ENCODE results near the gene GRIN1.

The GRIN1 gene

DNA sequence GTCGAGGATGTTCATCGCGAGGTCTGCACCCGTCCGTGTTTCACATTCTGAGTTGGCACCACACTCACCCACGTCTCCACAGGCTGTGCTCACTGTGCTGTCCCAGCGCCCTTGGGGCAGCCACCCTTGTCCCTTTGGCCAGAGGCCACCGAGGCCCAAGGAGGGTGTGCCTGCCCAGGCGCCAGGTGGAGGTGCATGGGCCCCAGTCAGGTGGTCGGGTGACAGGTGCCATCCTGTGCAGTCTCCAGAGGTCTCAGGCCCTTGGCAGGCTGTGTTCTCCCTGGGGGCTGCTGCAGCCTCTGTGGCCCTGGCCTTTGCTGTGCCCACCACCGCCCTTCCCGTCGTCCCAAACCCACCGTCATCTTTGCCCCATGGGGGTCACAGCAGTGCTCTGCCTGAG is 39.7 kb upstream of the GRIN1 start:
- TF ChIP-seq, protein P1, sequence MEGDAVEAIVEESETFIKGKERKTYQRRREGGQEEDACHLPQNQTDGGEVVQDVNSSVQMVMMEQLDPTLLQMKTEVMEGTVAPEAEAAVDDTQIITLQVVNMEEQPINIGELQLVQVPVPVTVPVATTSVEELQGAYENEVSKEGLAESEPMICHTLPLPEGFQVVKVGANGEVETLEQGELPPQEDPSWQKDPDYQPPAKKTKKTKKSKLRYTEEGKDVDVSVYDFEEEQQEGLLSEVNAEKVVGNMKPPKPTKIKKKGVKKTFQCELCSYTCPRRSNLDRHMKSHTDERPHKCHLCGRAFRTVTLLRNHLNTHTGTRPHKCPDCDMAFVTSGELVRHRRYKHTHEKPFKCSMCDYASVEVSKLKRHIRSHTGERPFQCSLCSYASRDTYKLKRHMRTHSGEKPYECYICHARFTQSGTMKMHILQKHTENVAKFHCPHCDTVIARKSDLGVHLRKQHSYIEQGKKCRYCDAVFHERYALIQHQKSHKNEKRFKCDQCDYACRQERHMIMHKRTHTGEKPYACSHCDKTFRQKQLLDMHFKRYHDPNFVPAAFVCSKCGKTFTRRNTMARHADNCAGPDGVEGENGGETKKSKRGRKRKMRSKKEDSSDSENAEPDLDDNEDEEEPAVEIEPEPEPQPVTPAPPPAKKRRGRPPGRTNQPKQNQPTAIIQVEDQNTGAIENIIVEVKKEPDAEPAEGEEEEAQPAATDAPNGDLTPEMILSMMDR (IDR thresholded peaks at IDR 0.05; ENCODE audit: insufficient read depth, low read length, missing control alignments): no peak
- no peak overlapping the region for H3K4me3 ChIP-seq (ENCODE audit: low read depth, low read length)
- POLR2A ChIA-PET: interaction anchor here (0.7 kb wide), 1 partner anchor 141 kb away, joined by 3 read pairs; the partner anchor contains the start of gene TUBB4B
- DNase-seq (ENCODE audit: low read depth, low spot score): no peak
- CTCF ChIA-PET: no interaction called here

DNA sequence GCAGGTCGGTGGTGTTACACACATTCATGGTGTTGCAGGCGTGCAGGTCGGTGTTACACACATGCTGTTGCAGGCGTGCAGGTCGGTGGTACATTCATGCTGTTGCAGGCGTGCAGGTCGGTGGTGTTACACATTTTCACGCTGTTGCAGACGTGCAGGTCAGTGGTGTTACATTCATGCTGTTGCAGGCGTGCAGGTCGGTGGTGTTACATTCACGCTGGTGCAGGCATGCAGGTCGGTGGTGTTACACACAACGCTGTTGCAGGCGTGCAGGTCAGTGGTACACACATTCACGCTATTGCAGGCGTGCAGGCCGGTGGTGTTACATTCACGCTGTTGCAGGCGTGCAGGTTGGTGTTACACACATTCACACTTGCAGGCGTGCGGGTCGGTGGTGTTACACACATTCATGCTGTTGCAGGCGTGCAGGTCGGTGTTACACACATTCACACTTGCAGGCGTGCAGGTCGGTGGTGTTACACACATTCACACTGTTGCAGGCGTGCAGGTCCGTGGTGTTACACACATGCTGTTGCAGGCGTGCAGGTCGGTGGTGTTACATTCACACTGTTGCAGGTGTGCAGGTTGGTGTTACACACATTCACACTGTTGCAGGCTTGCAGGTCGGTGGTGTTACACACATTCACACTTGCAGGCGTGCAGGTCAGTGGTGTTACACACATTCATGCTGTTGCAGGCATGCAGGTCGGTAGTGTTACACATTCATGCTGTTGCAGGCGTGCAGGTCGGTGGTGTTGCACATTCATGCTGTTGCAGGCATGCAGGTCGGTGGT is 35.6 kb upstream of the GRIN1 start:
- CTCF ChIA-PET: interaction anchor here (1.1 kb wide), 1 partner anchor 11 kb away, joined by 3 read pairs; no protein-coding TSS in a partner anchor
- TF ChIP-seq, protein P1 (IDR thresholded peaks at IDR 0.05; ENCODE audit: insufficient read depth, low read length, missing control alignments): no peak

DNA sequence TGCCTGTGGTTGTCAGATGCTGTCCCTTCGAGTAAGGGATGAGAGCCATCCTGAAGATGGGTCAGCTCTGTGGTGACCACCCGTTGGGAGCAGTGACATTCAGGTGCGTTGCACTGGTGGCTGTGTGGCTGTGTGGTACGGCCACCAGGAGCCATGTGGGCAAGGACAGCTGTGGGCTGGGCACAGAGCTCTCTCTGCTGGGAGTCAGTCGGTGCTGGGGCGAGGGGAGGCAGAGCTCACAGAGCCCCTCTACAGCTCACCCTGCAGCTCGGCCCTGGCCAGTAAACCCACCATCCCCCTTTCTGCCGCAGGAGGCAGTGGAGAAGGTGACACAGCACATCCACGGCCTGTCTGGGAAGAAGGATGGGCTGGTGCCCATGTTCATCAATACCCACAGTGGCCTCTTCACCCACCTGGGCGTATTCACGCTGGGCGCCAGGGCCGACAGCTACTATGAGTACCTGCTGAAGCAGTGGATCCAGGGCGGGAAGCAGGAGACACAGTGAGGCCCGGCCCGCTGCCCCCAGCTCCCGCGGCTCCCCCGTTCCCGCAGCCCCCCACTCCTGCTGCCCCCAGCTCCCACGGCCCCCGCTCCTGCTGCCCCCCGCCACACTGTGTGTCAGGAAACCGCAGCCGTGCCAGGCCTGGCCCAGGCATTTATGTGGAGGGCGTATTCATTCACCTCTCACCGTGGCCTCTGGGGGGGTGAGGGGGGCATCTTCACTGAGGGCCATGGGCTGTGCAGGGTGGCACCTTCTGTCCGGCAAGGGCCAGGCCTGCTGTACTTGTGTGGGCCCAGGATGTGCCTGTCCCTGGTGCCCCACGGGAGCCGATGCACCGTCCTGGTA is 32.9 kb upstream of the GRIN1 start:
- CTCF ChIA-PET: interaction anchor here (1.0 to 1.2 kb wide), 2 partner anchors 9 to 10 kb away, joined by 3 read pairs; no protein-coding TSS in a partner anchor
- TF ChIP-seq, protein P1 (IDR thresholded peaks at IDR 0.05; ENCODE audit: insufficient read depth, low read length, missing control alignments): no peak
- no peak overlapping the region for H3K4me3 ChIP-seq (ENCODE audit: low read depth, low read length)
- no peak for DNase-seq (ENCODE audit: low read depth, low spot score)
- POLR2A ChIA-PET: interaction anchor here (0.7 to 1.4 kb wide), 3 partner anchors 9 to 135 kb away, joined by 3 to 7 read pairs (median 3); partner anchors contain the start of genes DPP7 and TUBB4B

More for the DNA sequence above, 35.6 kb upstream of the GRIN1 start:
- DNase-seq (ENCODE audit: low read depth, low spot score): no peak
- no peak overlapping the region for H3K4me3 ChIP-seq (ENCODE audit: low read depth, low read length)
- POLR2A ChIA-PET: no interaction called here

DNA sequence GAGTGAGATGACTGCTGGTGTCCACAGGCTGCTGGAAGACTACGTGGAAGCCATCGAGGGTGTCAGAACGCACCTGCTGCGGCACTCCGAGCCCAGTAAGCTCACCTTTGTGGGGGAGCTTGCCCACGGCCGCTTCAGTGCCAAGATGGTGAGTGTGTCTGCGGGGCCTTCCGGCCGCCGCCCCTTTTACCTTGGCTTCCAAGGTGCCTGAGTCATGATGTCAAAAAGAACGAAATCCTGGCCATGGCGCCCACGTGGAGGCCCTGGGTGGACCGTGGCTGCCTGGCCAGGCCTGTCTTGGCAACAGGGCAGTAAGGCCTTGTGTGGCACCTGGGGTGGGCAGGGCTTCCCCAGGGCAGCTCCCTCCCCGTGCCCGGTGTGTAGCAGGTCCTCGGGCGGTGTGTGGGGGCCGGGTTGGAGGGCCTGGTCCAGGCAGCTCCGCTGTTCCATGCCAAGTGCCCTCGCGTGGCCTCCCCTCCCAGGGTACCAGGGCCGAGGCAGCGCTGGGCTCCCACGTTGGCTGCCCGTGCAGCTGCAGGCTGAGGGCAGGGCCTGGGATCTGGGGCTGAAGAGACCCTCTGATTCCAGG is 32.2 kb upstream of the GRIN1 start:
- no peak for DNase-seq (ENCODE audit: low read depth, low spot score)
- TF ChIP-seq, protein P1 (IDR thresholded peaks at IDR 0.05; ENCODE audit: insufficient read depth, low read length, missing control alignments): no peak
- ChIA-PET CTCF (interaction anchor here (1.0 to 1.1 kb wide), 3 partner anchors 11 to 129 kb away, joined by 3 read pairs; no protein-coding TSS in a partner anchor), POLR2A (interaction anchor here (0.7 kb wide), 1 partner anchor 20 kb away, joined by 3 read pairs; the partner anchor contains the start of gene MAN1B1)
- H3K4me3 ChIP-seq (ENCODE audit: low read depth, low read length): no peak overlapping the region

DNA sequence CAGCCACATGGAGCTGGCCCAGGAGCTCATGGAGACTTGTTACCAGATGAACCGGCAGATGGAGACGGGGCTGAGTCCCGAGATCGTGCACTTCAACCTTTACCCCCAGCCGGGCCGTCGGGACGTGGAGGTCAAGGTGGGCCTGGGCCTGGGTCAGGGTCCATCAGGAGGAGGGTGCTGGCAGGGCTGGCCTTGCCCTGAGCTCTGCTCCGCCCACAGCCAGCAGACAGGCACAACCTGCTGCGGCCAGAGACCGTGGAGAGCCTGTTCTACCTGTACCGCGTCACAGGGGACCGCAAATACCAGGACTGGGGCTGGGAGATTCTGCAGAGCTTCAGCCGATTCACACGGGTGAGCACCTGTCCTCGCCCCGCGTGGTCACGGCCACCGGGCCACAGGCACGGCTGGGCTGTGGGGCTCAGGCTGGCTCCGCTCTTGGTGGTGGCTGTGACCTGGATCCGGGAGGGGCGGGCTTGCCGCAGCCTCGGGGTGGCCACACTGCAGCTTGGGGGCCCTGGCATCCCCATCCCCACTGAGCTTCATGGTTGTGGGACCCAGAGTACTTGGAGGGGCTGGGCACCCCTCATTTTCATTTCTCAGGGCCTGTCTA is 31.5 kb upstream of the GRIN1 start:
- no peak for DNase-seq (ENCODE audit: low read depth, low spot score)
- H3K4me3 ChIP-seq (ENCODE audit: low read depth, low read length): no peak overlapping the region
- ChIA-PET POLR2A (interaction anchor here (0.7 kb wide), 1 partner anchor 21 kb away, joined by 3 read pairs; the partner anchor contains the start of gene MAN1B1), CTCF (interaction anchor here (1.1 kb wide), 2 partner anchors 24 to 129 kb away, joined by 3 read pairs; no protein-coding TSS in a partner anchor)
- TF ChIP-seq, protein P1 (IDR thresholded peaks at IDR 0.05; ENCODE audit: insufficient read depth, low read length, missing control alignments): no peak

All from AG04449 (cell line).